ENCODE measurements around the gene RANGAP1.

Gene RANGAP1

DNA sequence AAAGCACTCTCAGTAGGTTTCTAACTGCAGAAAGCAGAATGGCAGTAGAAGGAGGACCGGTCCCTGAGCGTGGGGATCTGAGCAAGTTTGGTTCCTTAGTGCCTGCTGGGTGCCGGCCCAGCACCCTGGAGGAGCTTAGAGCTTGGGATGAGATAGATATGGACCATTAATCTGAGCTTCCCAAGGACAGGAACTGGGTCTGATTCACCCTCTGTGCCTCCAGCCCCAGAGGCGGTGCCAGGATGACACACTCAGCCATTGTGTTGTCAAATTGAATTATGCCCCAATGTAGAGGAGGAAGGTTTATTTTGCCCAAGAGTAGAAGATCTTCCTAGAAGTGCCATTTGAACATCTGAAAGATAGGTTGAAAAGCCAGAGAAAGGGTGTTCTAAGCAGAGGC lies 19.7 kb upstream of the RANGAP1 start:
- Histone ChIP-seq H3K9ac (ENCODE audit: low read length) (peak overlapping the region; percentile 15), H2AK5ac (ENCODE audit: low read length, severe bottlenecking) (peak overlapping the region; percentile 57), H3K4ac (ENCODE audit: low read depth in 1 of 2, low read length in 2 of 2) (peak overlapping the region; percentile 2 to 30), H3K9me3 (ENCODE audit: control insufficient read depth, low read length) (no peaks in the 10 kb centered on the region), H3K36me3 (ENCODE audit: control insufficient read depth in 1 of 2, insufficient read depth in 2 of 2, low read depth in 1 of 2, low read length in 2 of 2) (peaks cover 0 to 21% of the 10 kb centered on the region in 2 experiments), H3K4me1 (ENCODE audit: control insufficient read depth, insufficient read depth, low read depth, low read length) (peaks cover 37% of the 10 kb centered on the region), H3K27me3 (ENCODE audit: control insufficient read depth in 1 of 2, insufficient read depth in 1 of 2, low read length in 2 of 2) (no peaks in the 10 kb centered on the region), H3K14ac (ENCODE audit: low read length in 2 of 2) (no peak overlapping the region), H3K23ac (ENCODE audit: low read length in 2 of 2) (peak overlapping the region in 1 of 2 experiments; percentile 27), H3K4me2 (ENCODE audit: low read length, poor library complexity, severe bottlenecking) (peak overlapping the region; percentile 35), H2BK120ac (ENCODE audit: low read depth, low read length) (peak overlapping the region; percentile 83), H4K91ac (ENCODE audit: low read length) (peak overlapping the region; percentile 39), H3K27ac (ENCODE audit: low read length, poor library complexity, severe bottlenecking) (peak overlapping the region; percentile 80), H3K4me3 (ENCODE audit: insufficient read depth in 1 of 2, low read depth in 1 of 2, low read length in 2 of 2) (peak overlapping the region in 1 of 2 experiments; percentile 39), H2BK15ac (ENCODE audit: low read depth, poor library complexity, severe bottlenecking) (no peak overlapping the region), H3K18ac (ENCODE audit: low read depth in 1 of 2, low read length in 2 of 2) (peak overlapping the region; percentile 1 to 54), H4K8ac (ENCODE audit: low read length) (peak overlapping the region; percentile 91), H2BK12ac (ENCODE audit: low read length in 2 of 2) (peak overlapping the region in 1 of 2 experiments; percentile 2), H2AFZ (ENCODE audit: low read depth, low read length) (no peak overlapping the region), H3K79me1 (replicated peaks; ENCODE audit: low read length, poor library complexity, severe bottlenecking) (peaks cover 2% of the 10 kb centered on the region), H2BK5ac (ENCODE audit: low read depth, low read length, poor library complexity, severe bottlenecking) (no peak overlapping the region)
- 54% methylated on average over 4 of the region's 4 CpGs for WGBS
- peak; percentile 82 for DNase-seq

DNA sequence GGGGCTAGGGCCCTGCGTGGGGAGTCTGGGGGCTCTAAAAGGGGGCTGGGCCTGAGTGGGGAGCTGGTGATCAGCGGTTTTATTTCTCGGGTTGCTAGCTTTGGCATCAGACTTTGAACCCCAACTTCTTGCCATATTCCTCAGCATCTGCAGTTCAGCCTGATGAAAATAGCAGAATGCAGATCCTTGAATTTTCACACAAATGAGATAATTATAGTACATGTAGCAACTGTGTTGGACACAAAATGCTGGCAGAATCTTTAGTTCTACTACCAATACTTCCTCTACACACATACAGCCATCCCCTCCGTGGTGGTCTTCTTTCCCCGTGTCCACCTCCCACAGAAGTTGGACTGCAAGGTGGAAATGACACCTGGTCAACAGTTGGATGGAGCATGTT lies 16.8 kb upstream of the RANGAP1 start:
- Histone ChIP-seq H4K91ac (ENCODE audit: low read length) (peak overlapping the region; percentile 27), H4K8ac (ENCODE audit: low read length) (peak overlapping the region; percentile 72), H3K79me1 (replicated peaks; ENCODE audit: low read length, poor library complexity, severe bottlenecking) (peaks cover 6% of the 10 kb centered on the region), H3K4me1 (ENCODE audit: control insufficient read depth, insufficient read depth, low read depth, low read length) (peaks cover 27% of the 10 kb centered on the region), H2AK5ac (ENCODE audit: low read length, severe bottlenecking) (peak overlapping the region; percentile 90), H3K4me3 (ENCODE audit: insufficient read depth in 1 of 2, low read depth in 1 of 2, low read length in 2 of 2) (peak overlapping the region; percentile 84 to 88), H3K18ac (ENCODE audit: low read depth in 1 of 2, low read length in 2 of 2) (peak overlapping the region; percentile 1 to 97), H3K27ac (ENCODE audit: low read length, poor library complexity, severe bottlenecking) (peak overlapping the region; percentile 66), H2BK15ac (ENCODE audit: low read depth, poor library complexity, severe bottlenecking) (no peak overlapping the region), H3K9me3 (ENCODE audit: control insufficient read depth, low read length) (no peaks in the 10 kb centered on the region), H3K36me3 (ENCODE audit: control insufficient read depth in 1 of 2, insufficient read depth in 2 of 2, low read depth in 1 of 2, low read length in 2 of 2) (peaks cover 0 to 11% of the 10 kb centered on the region in 2 experiments), H2BK12ac (ENCODE audit: low read length in 2 of 2) (peak overlapping the region in 1 of 2 experiments; percentile 59), H3K14ac (ENCODE audit: low read length in 2 of 2) (no peak overlapping the region), H3K4ac (ENCODE audit: low read depth in 1 of 2, low read length in 2 of 2) (peak overlapping the region; percentile 24 to 96), H2BK120ac (ENCODE audit: low read depth, low read length) (peak overlapping the region; percentile 86), H3K23ac (ENCODE audit: low read length in 2 of 2) (peak overlapping the region in 1 of 2 experiments; percentile 79), H3K27me3 (ENCODE audit: control insufficient read depth in 1 of 2, insufficient read depth in 1 of 2, low read length in 2 of 2) (no peaks in the 10 kb centered on the region), H2AFZ (ENCODE audit: low read depth, low read length) (no peak overlapping the region), H2BK5ac (ENCODE audit: low read depth, low read length, poor library complexity, severe bottlenecking) (peak overlapping the region; percentile 48), H3K4me2 (ENCODE audit: low read length, poor library complexity, severe bottlenecking) (peak overlapping the region; percentile 73), H3K9ac (ENCODE audit: low read length) (peak overlapping the region; percentile 96)
- no peak for DNase-seq
- 42% methylated on average over 3 of the region's 5 CpGs for WGBS

DNA sequence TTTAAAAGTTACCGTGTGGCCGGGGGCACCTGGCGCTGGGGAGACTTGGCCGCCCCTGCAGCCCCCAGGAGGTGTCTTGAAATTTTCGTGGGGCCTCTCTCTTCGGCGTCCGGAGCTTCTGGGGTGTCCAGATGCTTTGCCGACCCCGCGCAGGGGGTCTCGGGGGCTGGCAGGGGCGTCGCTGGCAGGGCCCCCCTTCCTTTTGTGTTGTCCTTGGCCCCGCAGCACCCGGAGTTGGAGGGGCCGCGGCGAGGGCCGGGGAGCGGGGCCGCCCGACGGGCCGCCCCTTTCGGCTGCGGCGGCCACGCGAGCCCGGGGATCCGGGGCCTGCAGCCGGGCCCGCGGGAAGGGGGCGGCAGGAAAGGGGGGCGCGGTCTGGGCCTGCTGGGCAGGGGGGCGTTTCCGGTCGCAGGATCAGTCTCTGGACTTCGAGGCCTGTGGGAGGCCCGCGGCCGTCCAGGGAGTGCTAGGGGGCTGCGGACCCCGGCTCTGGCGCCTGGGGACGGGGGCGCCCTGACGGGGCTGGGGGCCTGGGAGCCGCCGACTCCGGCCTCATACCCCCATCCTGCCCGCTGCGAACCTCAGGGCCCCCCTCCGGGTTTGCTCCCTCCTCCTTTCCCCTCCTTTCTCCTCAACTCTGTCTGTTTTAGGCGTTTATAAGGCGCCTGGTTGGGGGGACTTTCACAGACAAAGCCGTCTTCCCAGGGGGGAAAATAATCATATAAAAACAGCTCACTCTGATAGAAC lies 16.2 kb upstream of the RANGAP1 start:
- Histone ChIP-seq H2BK15ac (ENCODE audit: low read depth, poor library complexity, severe bottlenecking) (peak overlapping the region; percentile 95), H2AFZ (ENCODE audit: low read depth, low read length) (no peak overlapping the region), H3K23ac (ENCODE audit: low read length in 2 of 2) (peak overlapping the region in 1 of 2 experiments; percentile 79), H2BK5ac (ENCODE audit: low read depth, low read length, poor library complexity, severe bottlenecking) (peak overlapping the region; percentile 48), H3K9ac (ENCODE audit: low read length) (peak overlapping the region; percentile 96), H3K79me1 (replicated peaks; ENCODE audit: low read length, poor library complexity, severe bottlenecking) (peaks cover 6% of the 10 kb centered on the region), H2BK12ac (ENCODE audit: low read length in 2 of 2) (no peak overlapping the region), H3K9me3 (ENCODE audit: control insufficient read depth, low read length) (no peaks in the 10 kb centered on the region), H2AK5ac (ENCODE audit: low read length, severe bottlenecking) (peak overlapping the region; percentile 61), H3K27me3 (ENCODE audit: control insufficient read depth in 1 of 2, insufficient read depth in 1 of 2, low read length in 2 of 2) (no peaks in the 10 kb centered on the region), H3K27ac (ENCODE audit: low read length, poor library complexity, severe bottlenecking) (peak overlapping the region; percentile 76), H3K18ac (ENCODE audit: low read depth in 1 of 2, low read length in 2 of 2) (peak overlapping the region; percentile 92 to 97), H4K91ac (ENCODE audit: low read length) (peak overlapping the region; percentile 61), H2BK120ac (ENCODE audit: low read depth, low read length) (peak overlapping the region; percentile 86), H3K4me1 (ENCODE audit: control insufficient read depth, insufficient read depth, low read depth, low read length) (peaks cover 22% of the 10 kb centered on the region), H3K4ac (ENCODE audit: low read depth in 1 of 2, low read length in 2 of 2) (peak overlapping the region; percentile 81 to 96), H3K14ac (ENCODE audit: low read length in 2 of 2) (peak overlapping the region; percentile 57 to 89), H3K4me3 (ENCODE audit: insufficient read depth in 1 of 2, low read depth in 1 of 2, low read length in 2 of 2) (peak overlapping the region; percentile 84 to 88), H3K36me3 (ENCODE audit: control insufficient read depth in 1 of 2, insufficient read depth in 2 of 2, low read depth in 1 of 2, low read length in 2 of 2) (peaks cover 0 to 8% of the 10 kb centered on the region in 2 experiments), H3K4me2 (ENCODE audit: low read length, poor library complexity, severe bottlenecking) (peak overlapping the region; percentile 73), H4K8ac (ENCODE audit: low read length) (peak overlapping the region; percentile 45)
- peak; percentile 18 for DNase-seq
- 0% methylated on average over 14 of the region's 60 CpGs for WGBS

Data from mesenchymal stem cell (in vitro differentiated cells and primary cell).